Measurements from ENCODE around the gene ELP2. TPM values are rescaled to one million over a fixed set of nuclear protein-coding genes. Genes with fewer than 3 reads are reported as not detected.

The ELP2 gene
- total RNA-seq, 2 experiments from 2014 or later = 200 to 206 TPM

DNA sequence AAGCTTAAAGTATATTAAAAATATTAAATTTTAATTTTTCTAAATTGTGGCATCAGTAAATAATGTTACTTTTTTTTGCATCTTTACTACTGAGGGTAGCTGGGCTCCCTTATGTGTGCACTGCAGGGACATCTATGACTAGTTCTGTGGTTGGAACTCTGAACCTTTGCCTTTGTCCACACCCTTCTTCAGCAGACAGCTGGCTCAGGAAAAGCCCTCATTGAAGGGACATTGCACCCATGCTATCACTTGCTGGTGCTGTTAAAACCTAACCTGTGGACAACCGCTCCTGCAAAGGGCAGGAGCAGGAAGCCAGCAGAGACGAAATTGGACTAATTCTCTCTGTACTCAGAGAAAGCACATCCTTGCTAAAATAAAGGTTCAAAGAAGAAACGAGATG lies 87.6 kb downstream of the ELP2 start:
- no peaks in the 10 kb centered on the region for H3K36me3 ChIP-seq (ENCODE audit: insufficient read depth, low read length)
- H3K27ac Mint-ChIP-seq = no peak overlapping the region
- H3K4me3 Mint-ChIP-seq = no peak overlapping the region
- no peak overlapping the region for H3K4me3 ChIP-seq (ENCODE audit: low read length)
- H3K9me3 ChIP-seq (ENCODE audit: control insufficient read depth in 1 of 2, insufficient read depth in 1 of 2, low read length in 2 of 2) = no peaks in the 10 kb centered on the region
- no peaks in the 10 kb centered on the region for H3K27me3 Mint-ChIP-seq
- intact Hi-C loops (cut with DNase I, micrococcal nuclease) = loop anchor here in 1 of 2 experiments (10.0 kb wide), 1 partner anchor 63 kb away; no protein-coding TSS in a partner anchor
- no peaks in the 10 kb centered on the region for H3K4me1 ChIP-seq (ENCODE audit: insufficient read depth, low read length)
- H3K9me3 Mint-ChIP-seq = no peaks in the 10 kb centered on the region
- ChIA-PET POLR2A (no interaction called here), CTCF (no interaction called here)
- DNase-seq (no peak), ATAC-seq (ENCODE audit: poor library complexity) (no peak)
- no peaks in the 10 kb centered on the region for H3K4me1 Mint-ChIP-seq (ENCODE audit: low read depth)
- TF ChIP-seq, protein P1, sequence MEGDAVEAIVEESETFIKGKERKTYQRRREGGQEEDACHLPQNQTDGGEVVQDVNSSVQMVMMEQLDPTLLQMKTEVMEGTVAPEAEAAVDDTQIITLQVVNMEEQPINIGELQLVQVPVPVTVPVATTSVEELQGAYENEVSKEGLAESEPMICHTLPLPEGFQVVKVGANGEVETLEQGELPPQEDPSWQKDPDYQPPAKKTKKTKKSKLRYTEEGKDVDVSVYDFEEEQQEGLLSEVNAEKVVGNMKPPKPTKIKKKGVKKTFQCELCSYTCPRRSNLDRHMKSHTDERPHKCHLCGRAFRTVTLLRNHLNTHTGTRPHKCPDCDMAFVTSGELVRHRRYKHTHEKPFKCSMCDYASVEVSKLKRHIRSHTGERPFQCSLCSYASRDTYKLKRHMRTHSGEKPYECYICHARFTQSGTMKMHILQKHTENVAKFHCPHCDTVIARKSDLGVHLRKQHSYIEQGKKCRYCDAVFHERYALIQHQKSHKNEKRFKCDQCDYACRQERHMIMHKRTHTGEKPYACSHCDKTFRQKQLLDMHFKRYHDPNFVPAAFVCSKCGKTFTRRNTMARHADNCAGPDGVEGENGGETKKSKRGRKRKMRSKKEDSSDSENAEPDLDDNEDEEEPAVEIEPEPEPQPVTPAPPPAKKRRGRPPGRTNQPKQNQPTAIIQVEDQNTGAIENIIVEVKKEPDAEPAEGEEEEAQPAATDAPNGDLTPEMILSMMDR (IDR thresholded peaks at IDR 0.05) = no peak
- H3K27me3 ChIP-seq (ENCODE audit: control insufficient read depth in 1 of 2, insufficient read depth in 2 of 2, low read length in 2 of 2) = no peaks in the 10 kb centered on the region
- no peaks in the 10 kb centered on the region for H3K36me3 Mint-ChIP-seq (ENCODE audit: low read depth)
- H3K27ac ChIP-seq (ENCODE audit: low read depth in 1 of 2, low read length in 2 of 2) = no peak overlapping the region

GRCh38 chr18:36229188-36229587 lies 99.5 kb downstream of the ELP2 start:
- Histone ChIP-seq H3K4me3 (ENCODE audit: low read length) (no peak overlapping the region), H3K9me3 (ENCODE audit: control insufficient read depth in 1 of 2, insufficient read depth in 1 of 2, low read length in 2 of 2) (peaks cover 11 to 24% of the 10 kb centered on the region in 2 experiments), H3K27me3 (ENCODE audit: control insufficient read depth in 1 of 2, insufficient read depth in 2 of 2, low read length in 2 of 2) (no peaks in the 10 kb centered on the region), H3K27ac (ENCODE audit: low read depth in 1 of 2, low read length in 2 of 2) (no peak overlapping the region), H3K36me3 (ENCODE audit: insufficient read depth, low read length) (no peaks in the 10 kb centered on the region), H3K4me1 (ENCODE audit: insufficient read depth, low read length) (no peaks in the 10 kb centered on the region)
- Mint-ChIP-seq H3K4me1 (ENCODE audit: low read depth) (no peaks in the 10 kb centered on the region), H3K27ac (no peak overlapping the region), H3K9me3 (peaks cover 38% of the 10 kb centered on the region), H3K36me3 (ENCODE audit: low read depth) (peaks cover 20% of the 10 kb centered on the region), H3K4me3 (no peak overlapping the region), H3K27me3 (peaks cover 29% of the 10 kb centered on the region)
- no peak for DNase-seq
- TF ChIP-seq, protein P1 (IDR thresholded peaks at IDR 0.05) = no peak
- ATAC-seq (ENCODE audit: poor library complexity) = no peak
- intact Hi-C loops (cut with DNase I, micrococcal nuclease) = no loop called here
- CTCF ChIA-PET = no interaction called here
- POLR2A ChIA-PET = no interaction called here

Other genes starting within 250 kb of the ELP2 start
- 10 to 100 TPM; 21.8 to 25.1 TPM for gene RPRD1A, start 62.3 kb upstream of the ELP2 start, total RNA-seq
- 10 to 100 TPM; 10.6 to 11.0 TPM for gene SLC39A6, start 559 bp upstream of the ELP2 start, total RNA-seq
- not detected for gene MOCOS, start 57.6 kb downstream of the ELP2 start, total RNA-seq
- not detected for gene FHOD3, start 167.8 kb downstream of the ELP2 start, total RNA-seq

Data from CD4-positive, alpha-beta T cell (primary cell).